H9 (cell line): ENCODE data around the gene KIF11. TPM values are rescaled to one million over a fixed set of nuclear protein-coding genes. Genes with fewer than 3 reads are reported as not detected.

Experiments used
- DNase-seq: peaks from one replicate; pipeline ENCODE4 v3.0.0-alpha.2; 2017
- H2AFZ ChIP-seq: one replicate; pipeline ENCODE4 v1.6.1; 2013; ENCODE audit warnings: mild to moderate bottlenecking, low read length, control low read depth, moderate library complexity
- H2AK5ac ChIP-seq: 2 replicates; pipeline ENCODE4 v1.6.1; 2013; ENCODE audit warnings: low read length, control low read depth, mixed read lengths; ENCODE audit not compliant: insufficient read length
- H2BK120ac ChIP-seq: one replicate; pipeline ENCODE4 v1.6.1; 2013; ENCODE audit warnings: low read depth, mild to moderate bottlenecking, low read length, control low read depth, inconsistent platforms; ENCODE audit not compliant: poor library complexity, severe bottlenecking
- H2BK12ac ChIP-seq: 2 replicates; pipeline ENCODE4 v1.6.1; 2013; ENCODE audit warnings: low read length, control low read depth, mixed read lengths, low read depth; ENCODE audit not compliant: insufficient read length
- H2BK15ac ChIP-seq: 2 replicates; pipeline ENCODE4 v1.6.1; 2013; ENCODE audit warnings: low read depth, low read length, control low read depth
- H2BK20ac ChIP-seq: one replicate; pipeline ENCODE4 v1.6.1; 2013; ENCODE audit warnings: low read depth, mild to moderate bottlenecking, low read length, control low read depth, inconsistent platforms; ENCODE audit not compliant: poor library complexity, severe bottlenecking
- H2BK5ac ChIP-seq: 2 replicates; pipeline ENCODE4 v1.6.1; 2013; ENCODE audit warnings: low read length, control low read depth, mixed read lengths; ENCODE audit not compliant: insufficient read length
- H3K14ac ChIP-seq: 2 replicates; pipeline ENCODE4 v1.6.1; 2013; ENCODE audit warnings: low read length, control low read depth; ENCODE audit not compliant: insufficient read depth
- H3K18ac ChIP-seq: 2 replicates; pipeline ENCODE4 v1.6.1; 2013; ENCODE audit warnings: low read depth, mild to moderate bottlenecking, mixed read lengths, low read length, control low read depth; ENCODE audit not compliant: insufficient read length
- H3K23ac ChIP-seq: 2 replicates; pipeline ENCODE4 v1.6.1; 2013; ENCODE audit warnings: low read length, control low read depth, mixed read lengths, low read depth; ENCODE audit not compliant: insufficient read length
- H3K23me2 ChIP-seq: 2 replicates; pipeline ENCODE4 v1.6.1; 2013; ENCODE audit warnings: low read depth, mild to moderate bottlenecking, mixed read lengths, low read length, control low read depth; ENCODE audit not compliant: insufficient read length, poor library complexity, severe bottlenecking
- H3K27ac ChIP-seq: 2 replicates; pipeline ENCODE4 v1.5.1; 2013; ENCODE audit warnings: low read length, control low read depth, mixed read lengths, low read depth; ENCODE audit not compliant: insufficient read length
- H3K27me3 ChIP-seq: 2 replicates; pipeline ENCODE4 v1.6.1; 2013; ENCODE audit warnings: low read length, control low read depth, inconsistent platforms; ENCODE audit not compliant: insufficient read depth
- H3K4ac ChIP-seq: 2 replicates; pipeline ENCODE4 v1.6.1; 2013; ENCODE audit warnings: low read depth, mild to moderate bottlenecking, control low read depth, inconsistent platforms, low read length, moderate library complexity
- H3K4me1 ChIP-seq: 2 replicates; pipeline ENCODE4 v1.6.1; 2013; ENCODE audit warnings: low read length, control low read depth, inconsistent platforms; ENCODE audit not compliant: insufficient read depth
- H3K4me2 ChIP-seq: 2 replicates; pipeline ENCODE4 v1.6.1; 2013; ENCODE audit warnings: low read length, control low read depth, mixed read lengths; ENCODE audit not compliant: insufficient read length, insufficient read depth
- H3K56ac ChIP-seq: 2 replicates; pipeline ENCODE4 v1.6.1; 2013; ENCODE audit warnings: low read depth, mild to moderate bottlenecking, mixed read lengths, low read length, control low read depth; ENCODE audit not compliant: insufficient read length
- H3K79me1 ChIP-seq: 2 replicates; pipeline ENCODE4 v1.6.1; 2013; ENCODE audit warnings: low read depth, mild to moderate bottlenecking, moderate library complexity, low read length, control low read depth, inconsistent platforms; ENCODE audit not compliant: insufficient read depth, poor library complexity, severe bottlenecking
- H3K79me2 ChIP-seq: 2 replicates; pipeline ENCODE4 v1.6.1; 2013; ENCODE audit warnings: low read length, control low read depth, inconsistent platforms; ENCODE audit not compliant: insufficient read depth
- H3K9ac ChIP-seq: 2 replicates; pipeline ENCODE4 v1.6.1; 2013; ENCODE audit warnings: low read length, control low read depth, mixed read lengths; ENCODE audit not compliant: insufficient read length; ENCODE audit errors: extremely low read depth
- H3K9me3 ChIP-seq: one replicate; pipeline ENCODE4 v1.6.1; 2013; ENCODE audit warnings: low read depth, low read length, inconsistent platforms; ENCODE audit not compliant: control insufficient read depth
- H3T11ph ChIP-seq: one replicate; pipeline ENCODE4 v1.6.1; 2013; ENCODE audit warnings: mild to moderate bottlenecking, low read length, control low read depth, inconsistent platforms
- H4K20me1 ChIP-seq: one replicate; pipeline ENCODE4 v1.6.1; 2013; ENCODE audit not compliant: control insufficient read depth, insufficient read length, insufficient read depth
- H4K5ac ChIP-seq: 2 replicates; pipeline ENCODE4 v1.6.1; 2013; ENCODE audit warnings: low read depth, mild to moderate bottlenecking, mixed read lengths, low read length, control low read depth; ENCODE audit not compliant: insufficient read length
- H4K8ac ChIP-seq: replicated peaks from 2 replicates; pipeline ENCODE4 v1.6.1; 2013; ENCODE audit warnings: low read length, control low read depth, mixed read lengths, low read depth; ENCODE audit not compliant: insufficient read length
- H4K91ac ChIP-seq: 2 replicates; pipeline ENCODE4 v1.6.1; 2013; ENCODE audit warnings: low read depth, mild to moderate bottlenecking, moderate library complexity, mixed read lengths, low read length, control low read depth; ENCODE audit not compliant: insufficient read length
- H3K27ac Mint-ChIP-seq, 3 experiments: 2 replicates in 2 of 3; 3 replicates in 1 of 3; pipeline ENCODE4 v1.8.0; 2020 to 2021; ENCODE audit warnings: mixed read lengths in 3 of 3, mild to moderate bottlenecking in 1 of 3, moderate library complexity in 1 of 3
- H3K27me3 Mint-ChIP-seq: 2 replicates; pipeline ENCODE4 v1.8.0; 2021; ENCODE audit warnings: low read depth, mild to moderate bottlenecking, moderate library complexity, mixed read lengths
- H3K36me3 Mint-ChIP-seq, 3 experiments: 2 replicates in 2 of 3; 3 replicates in 1 of 3; pipeline ENCODE4 v1.8.0; 2020 to 2021; ENCODE audit warnings: low read depth in 3 of 3, mixed read lengths in 3 of 3; ENCODE audit not compliant: insufficient read depth in 1 of 3
- H3K4me1 Mint-ChIP-seq, 2 experiments: 2 replicates each; pipeline ENCODE4 v1.8.0; 2020; ENCODE audit warnings: mixed read lengths in 2 of 2
- H3K4me3 Mint-ChIP-seq, 2 experiments: 2 replicates in 1 of 2; 3 replicates in 1 of 2; pipeline ENCODE4 v1.8.0; 2020 to 2021; ENCODE audit warnings: mild to moderate bottlenecking in 2 of 2, mixed read lengths in 2 of 2, moderate library complexity in 1 of 2
- H3K9me3 Mint-ChIP-seq, 2 experiments: 2 replicates in 1 of 2; 3 replicates in 1 of 2; pipeline ENCODE4 v1.8.0; 2020; ENCODE audit warnings: mild to moderate bottlenecking in 2 of 2, mixed read lengths in 2 of 2, moderate library complexity in 1 of 2
- WGBS: extraction: QIAGEN DNeasy Blood & Tissue Kit; methylation state at CpG from one replicate; pipeline ENCODE4 v1.1.7; 2013; ENCODE audit warnings: missing lambda C conversion rate, low lambda C conversion rate, mixed read lengths; ENCODE audit not compliant: insufficient read length; ENCODE audit errors: extremely low coverage; 5-methylcytosine and 5-hydroxymethylcytosine counted together
- total RNA-seq: library from RNA; stranded (reverse); gene quantifications from 2 replicates; pipeline ENCODE4 v1.2.1, GENCODE V29; 2021
- TF ChIP-seq, protein P1 (sequence below): fragments of 200-600 bp; sonication (generic); conservative IDR thresholded peaks from 3 replicates; pipeline ENCODE4 v1.8.0; 2021; ENCODE audit warnings: antibody characterized with exemption, mild to moderate bottlenecking

KIF11 gene
- total RNA-seq, 1 experiment from 2014 or later: 54.4 TPM

DNA sequence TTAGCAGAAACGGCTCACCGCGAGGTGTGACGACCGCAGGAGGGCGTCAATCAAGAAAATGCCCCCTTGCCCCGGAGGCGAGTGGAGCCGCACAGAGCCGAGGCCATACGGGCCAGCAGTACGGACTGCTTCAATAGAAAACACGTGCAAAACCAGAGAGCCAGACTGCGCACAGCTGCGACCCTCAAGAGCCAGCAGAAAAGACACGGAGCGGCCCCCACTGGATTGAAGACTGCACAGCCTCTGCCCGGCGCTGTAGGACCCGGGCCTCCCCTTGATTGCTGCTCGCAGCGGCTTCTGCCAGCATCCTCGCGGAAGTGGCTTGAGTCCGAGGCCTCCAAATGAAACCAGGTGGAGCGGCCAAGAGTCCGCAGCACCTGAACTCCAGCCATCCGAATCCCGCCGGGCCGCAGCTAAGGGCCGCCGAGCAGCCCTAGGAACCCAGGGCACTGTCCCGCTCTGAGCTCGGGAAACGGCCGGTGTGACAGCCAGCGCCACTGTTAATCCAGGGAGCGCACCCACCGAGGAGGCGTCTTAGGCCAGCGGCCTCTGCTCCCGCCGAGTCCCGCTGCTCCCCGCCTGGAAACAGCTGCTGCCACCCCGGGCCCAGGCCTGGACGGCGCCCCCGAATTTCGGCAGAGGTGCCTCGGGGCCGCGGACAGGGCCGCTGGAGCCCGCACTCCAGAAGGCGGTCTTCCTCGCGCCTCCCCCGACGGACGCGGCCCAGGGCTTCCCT, 96.2 kb downstream of the KIF11 start:
- H3K27ac Mint-ChIP-seq: no peak overlapping the region
- WGBS: no CpG with 5 or more reads among the region's 63 CpGs
- Histone ChIP-seq H3K23me2 (peaks cover 33% of the 10 kb centered on the region), H2AFZ (no peak overlapping the region), H3K27me3 (peaks cover 37% of the 10 kb centered on the region; the same call in 1 of the 2 replicates), H4K20me1 (no peaks in the 10 kb centered on the region), H3K18ac (no peak overlapping the region), H2BK120ac (no peak overlapping the region), H3K4me1 (no peaks in the 10 kb centered on the region; the same call in 1 of the 2 replicates), H3K4me2 (peak overlapping the region; percentile 62), H2AK5ac (no peak overlapping the region), H2BK5ac (no peak overlapping the region), H3K23ac (no peak overlapping the region), H3T11ph (no peak overlapping the region), H3K79me1 (no peaks in the 10 kb centered on the region), H3K9me3 (no peaks in the 10 kb centered on the region), H2BK12ac (no peak overlapping the region), H2BK20ac (no peak overlapping the region), H4K5ac (no peak overlapping the region), H3K4ac (no peak overlapping the region), H2BK15ac (no peak overlapping the region), H4K8ac (no peak overlapping the region), H3K56ac (no peak overlapping the region), H4K91ac (no peak overlapping the region), H3K9ac (no peak overlapping the region), H3K79me2 (no peaks in the 10 kb centered on the region), H3K14ac (no peak overlapping the region), H3K27ac (no peak overlapping the region)
- H3K36me3 Mint-ChIP-seq: peaks cover 0 to 2% (median 0%) of the 10 kb centered on the region in 3 experiments; a peak in 2 of 7 replicates
- peaks cover 86% of the 10 kb centered on the region for H3K27me3 Mint-ChIP-seq
- TF ChIP-seq, protein P1, sequence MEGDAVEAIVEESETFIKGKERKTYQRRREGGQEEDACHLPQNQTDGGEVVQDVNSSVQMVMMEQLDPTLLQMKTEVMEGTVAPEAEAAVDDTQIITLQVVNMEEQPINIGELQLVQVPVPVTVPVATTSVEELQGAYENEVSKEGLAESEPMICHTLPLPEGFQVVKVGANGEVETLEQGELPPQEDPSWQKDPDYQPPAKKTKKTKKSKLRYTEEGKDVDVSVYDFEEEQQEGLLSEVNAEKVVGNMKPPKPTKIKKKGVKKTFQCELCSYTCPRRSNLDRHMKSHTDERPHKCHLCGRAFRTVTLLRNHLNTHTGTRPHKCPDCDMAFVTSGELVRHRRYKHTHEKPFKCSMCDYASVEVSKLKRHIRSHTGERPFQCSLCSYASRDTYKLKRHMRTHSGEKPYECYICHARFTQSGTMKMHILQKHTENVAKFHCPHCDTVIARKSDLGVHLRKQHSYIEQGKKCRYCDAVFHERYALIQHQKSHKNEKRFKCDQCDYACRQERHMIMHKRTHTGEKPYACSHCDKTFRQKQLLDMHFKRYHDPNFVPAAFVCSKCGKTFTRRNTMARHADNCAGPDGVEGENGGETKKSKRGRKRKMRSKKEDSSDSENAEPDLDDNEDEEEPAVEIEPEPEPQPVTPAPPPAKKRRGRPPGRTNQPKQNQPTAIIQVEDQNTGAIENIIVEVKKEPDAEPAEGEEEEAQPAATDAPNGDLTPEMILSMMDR: peak; percentile 40; the same call in 2 of the 3 replicates
- peaks cover 0 to 8% of the 10 kb centered on the region in 2 experiments; a peak in 3 of 5 replicates for H3K9me3 Mint-ChIP-seq
- DNase-seq: peak; percentile 61
- peak overlapping the region; percentile 55 to 83 for H3K4me3 Mint-ChIP-seq
- peaks cover 20 to 28% of the 10 kb centered on the region in 2 experiments for H3K4me1 Mint-ChIP-seq
